GM23338 (cell line): ENCODE results near the gene SASH1. TPM values are rescaled to one million over a fixed set of nuclear protein-coding genes. Genes with fewer than 3 reads are reported as not detected.

ENCODE experiments used
- ATAC-seq: fragments of 200-7000 bp; cut with Tn5 transposase; 3 replicates; pipeline ENCODE4 v1.9.1; 2020
- DNase-seq: peaks from one replicate; pipeline ENCODE4 v3.0.0-alpha.2; 2015; ENCODE audit warnings: low spot score
- H2AFZ ChIP-seq: fragments of 200-600 bp; sonication (generic); 2 replicates; pipeline ENCODE4 v1.8.0; 2016; ENCODE audit warnings: antibody characterized with exemption, mild to moderate bottlenecking, moderate library complexity
- H3F3A ChIP-seq: fragments of 200-600 bp; sonication (generic); replicated peaks from 2 replicates; pipeline ENCODE4 v1.8.0; 2017; ENCODE audit warnings: antibody characterized with exemption, mixed run types, low read depth
- H3K27ac ChIP-seq: fragments of 200-600 bp; sonication (generic); 2 replicates; pipeline ENCODE4 v1.6.1; 2016; ENCODE audit warnings: low read depth
- H3K27me3 ChIP-seq: fragments of 200-600 bp; sonication (generic); 2 replicates; pipeline ENCODE4 v1.8.0; 2016; ENCODE audit warnings: mild to moderate bottlenecking, mixed run types, moderate library complexity; ENCODE audit not compliant: insufficient read depth
- H3K36me3 ChIP-seq: fragments of 200-600 bp; sonication (generic); 2 replicates; pipeline ENCODE4 v1.8.0; 2016; ENCODE audit warnings: mild to moderate bottlenecking; ENCODE audit not compliant: insufficient read depth
- H3K4me1 ChIP-seq: fragments of 200-600 bp; sonication (generic); 2 replicates; pipeline ENCODE4 v1.8.0; 2016; ENCODE audit warnings: mild to moderate bottlenecking, moderate library complexity; ENCODE audit not compliant: insufficient read depth
- H3K4me2 ChIP-seq: fragments of 200-600 bp; sonication (generic); 2 replicates; pipeline ENCODE4 v1.7.1; 2017; ENCODE audit warnings: mixed run types
- H3K4me3 ChIP-seq: fragments of 200-600 bp; sonication (generic); 2 replicates; pipeline ENCODE4 v1.6.1; 2016; ENCODE audit warnings: mixed run types
- H3K79me2 ChIP-seq: fragments of 200-600 bp; sonication (generic); replicated peaks from 2 replicates; pipeline ENCODE4 v1.8.0; 2017; ENCODE audit warnings: mild to moderate bottlenecking; ENCODE audit not compliant: insufficient read depth
- H3K9me2 ChIP-seq: fragments of 200-600 bp; sonication (generic); 2 replicates; pipeline ENCODE4 v1.8.0; 2017; ENCODE audit not compliant: insufficient read depth
- H4K20me1 ChIP-seq: fragments of 200-600 bp; sonication (generic); replicated peaks from 2 replicates; pipeline ENCODE4 v1.8.0; 2017; ENCODE audit warnings: mild to moderate bottlenecking; ENCODE audit not compliant: insufficient read depth
- H3K27ac Mint-ChIP-seq: 2 replicates; pipeline ENCODE4 v1.8.0; 2020; ENCODE audit warnings: inconsistent platforms, mild to moderate bottlenecking, moderate library complexity, mixed read lengths
- H3K27me3 Mint-ChIP-seq: 3 replicates; pipeline ENCODE4 v1.8.0; 2022; ENCODE audit warnings: low read depth, mild to moderate bottlenecking, moderate library complexity, mixed read lengths, inconsistent platforms; ENCODE audit not compliant: insufficient read depth, poor library complexity
- H3K36me3 Mint-ChIP-seq: 3 replicates; pipeline ENCODE4 v1.8.0; 2021; ENCODE audit warnings: low read depth, mild to moderate bottlenecking, inconsistent platforms, moderate library complexity, mixed read lengths
- H3K4me1 Mint-ChIP-seq: 3 replicates; pipeline ENCODE4 v1.8.0; 2020; ENCODE audit warnings: mild to moderate bottlenecking, inconsistent platforms, mixed read lengths
- H3K4me3 Mint-ChIP-seq: 3 replicates; pipeline ENCODE4 v1.8.0; 2021; ENCODE audit warnings: moderate library complexity, mild to moderate bottlenecking, inconsistent platforms, mixed read lengths
- H3K9me3 Mint-ChIP-seq: 3 replicates; pipeline ENCODE4 v1.8.0; 2020; ENCODE audit warnings: moderate library complexity, mild to moderate bottlenecking, inconsistent platforms, mixed read lengths
- CREB1 ChIP-seq: fragments of 250-450 bp; sonication (Bioruptor Pico); IDR thresholded peaks from 2 replicates; pipeline ENCODE4 v1.5.0; 2020; ENCODE audit warnings: low read depth, mild to moderate bottlenecking, moderate library complexity
- CTCF ChIP-seq, 2 experiments: fragments of 200-600 bp in 1 of 2; sonication (generic) in 1 of 2; conservative IDR thresholded peaks; 2 replicates each; pipeline versions ENCODE4 v1.5.1 to v1.6.1; 2016 to 2017; ENCODE audit warnings: antibody characterized with exemption in 2 of 2, low read depth in 2 of 2, mild to moderate bottlenecking in 2 of 2, moderate library complexity in 1 of 2
- ETS1 ChIP-seq: IDR thresholded peaks from 2 replicates; pipeline ENCODE4 v1.6.1; 2016; ENCODE audit warnings: antibody characterized with exemption
- EZH2 ChIP-seq: fragments of 200-600 bp; sonication (generic); IDR thresholded peaks from one replicate; pipeline ENCODE4 v1.8.0; 2017; ENCODE audit warnings: antibody characterized with exemption, mild to moderate bottlenecking, low read depth; ENCODE audit not compliant: unreplicated experiment
- EZH2phosphoT487 ChIP-seq: fragments of 200-600 bp; sonication (generic); IDR thresholded peaks from one replicate; pipeline ENCODE4 v1.8.1; 2018; ENCODE audit warnings: antibody characterized with exemption; ENCODE audit not compliant: unreplicated experiment
- JUNB ChIP-seq: IDR thresholded peaks from one replicate; pipeline ENCODE4 v1.6.1; 2016; ENCODE audit warnings: antibody characterized with exemption; ENCODE audit not compliant: unreplicated experiment
- NANOG ChIP-seq: IDR thresholded peaks from 2 replicates; pipeline ENCODE4 v1.6.1; 2016; ENCODE audit warnings: antibody characterized with exemption, borderline replicate concordance
- POLR2AphosphoS5 ChIP-seq: IDR thresholded peaks from 2 replicates; pipeline ENCODE4 v1.6.1; 2016; ENCODE audit warnings: antibody characterized with exemption, low read depth
- REST ChIP-seq: IDR thresholded peaks from one replicate; pipeline ENCODE4 v1.6.1; 2018; ENCODE audit warnings: antibody characterized with exemption; ENCODE audit not compliant: unreplicated experiment
- STAT1 ChIP-seq: IDR thresholded peaks from one replicate; pipeline ENCODE4 v1.6.1; 2016; ENCODE audit warnings: antibody characterized with exemption; ENCODE audit not compliant: unreplicated experiment
- ZNF114 ChIP-seq: fragments of 250-450 bp; sonication (Bioruptor Pico); IDR thresholded peaks from 2 replicates; pipeline ENCODE4 v1.5.0; 2020; ENCODE audit warnings: mild to moderate bottlenecking, moderate library complexity
- ZNF331 ChIP-seq: fragments of 250-450 bp; sonication (Bioruptor Pico); IDR thresholded peaks from 2 replicates; pipeline ENCODE4 v1.5.0; 2020; ENCODE audit warnings: low read depth, mild to moderate bottlenecking, moderate library complexity
- ZNF462 ChIP-seq: fragments of 250-450 bp; sonication (Bioruptor Pico); IDR thresholded peaks from 2 replicates; pipeline ENCODE4 v1.5.0; 2020; ENCODE audit warnings: mild to moderate bottlenecking, moderate library complexity
- polyA plus RNA-seq: library from polyadenylated mRNA; unstranded; fragments of >200 nt; fragmentation: Nextera tagmentation; extraction: Ambion mirVana; gene quantifications from 2 replicates; pipeline ENCODE4 v1.2.1, GENCODE V29; 2016
- total RNA-seq: library from RNA; depleted of rRNA; stranded (reverse); fragments of >200 nt; shearing (Covaris generic); gene quantifications from 2 replicates; pipeline ENCODE4 v1.2.3, GENCODE V29; 2014

The SASH1 gene
- total and polyA plus RNA-seq, 2 experiments from 2014 or later: 8.2 to 30.2 TPM

- Histone ChIP-seq H3K36me3 (no peaks in the 10 kb centered on the region), H3K9me2 (peaks cover 5% of the 10 kb centered on the region), H4K20me1 (0 out of 2 replicates have a peak, but pooled peaks cover 4% of the 10 kb centered on the region), H3K4me3 (no peak overlapping the region), H3K79me2 (no peaks in the 10 kb centered on the region), H3K27ac (no peak overlapping the region), H2AFZ (no peak overlapping the region), H3F3A (no peaks in the 10 kb centered on the region), H3K4me2 (no peak overlapping the region), H3K27me3 (no peaks in the 10 kb centered on the region), H3K4me1 (peaks cover 2% of the 10 kb centered on the region; the same call in 1 of the 2 replicates)
- TF ChIP-seq CREB1 (CRISPR knock-in tag) (no peak), CTCF (conservative IDR thresholded peaks at IDR 0.05; ENCODE audit: low read depth in 2 of 2) (no peak), POLR2AphosphoS5 (no peak), REST (no peak), JUNB (no peak), EZH2 (no peak), STAT1 (no peak), NANOG (no peak), EZH2phosphoT487 (no peak), ZNF462 (CRISPR knock-in tag) (no peak), ZNF114 (CRISPR knock-in tag) (no peak), ETS1 (no peak), ZNF331 (no peak)
- no peak overlapping the region for H3K4me3 Mint-ChIP-seq
- H3K27ac Mint-ChIP-seq: no peak overlapping the region
- DNase-seq: no peak
- peaks cover 6% of the 10 kb centered on the region for H3K4me1 Mint-ChIP-seq
- H3K27me3 Mint-ChIP-seq: no peaks in the 10 kb centered on the region
- no peaks in the 10 kb centered on the region for H3K36me3 Mint-ChIP-seq
- no peak for ATAC-seq
- no peaks in the 10 kb centered on the region for H3K9me3 Mint-ChIP-seq
These were observed 160.1 kb downstream of the SASH1 start for GRCh38 chr6:148502773-148503135.
